ENCODE data around the gene ING1.

The ING1 gene

GRCh38 chr13:110705826-110706569, 7.5 kb upstream of the ING1 start, which contains the start of gene CARS2:
Gene CARS2 (minus strand): TSS chr13:110706116. CDS start chr13:110706093, 23 bp downstream.
- H3K9me3 ChIP-seq (ENCODE audit: control insufficient read depth, low read length) = no peaks in the 10 kb centered on the region
- peaks cover 42% of the 10 kb centered on the region for H3K4me1 ChIP-seq (ENCODE audit: control insufficient read depth, insufficient read depth, low read length)
- peak; percentile 98 for DNase-seq (ENCODE audit: low read depth)
- H3K9ac ChIP-seq (ENCODE audit: low read length) = peak within 1 kb of the TSS; percentile 93
- no peaks in the 10 kb centered on the region for H3K27me3 ChIP-seq (replicated peaks; ENCODE audit: control insufficient read depth, insufficient read depth, low read length)
- peak within 1 kb of the TSS; percentile 91 for H3K4me3 ChIP-seq (ENCODE audit: low read length)
- H3K36me3 ChIP-seq (ENCODE audit: control insufficient read depth, insufficient read depth, low read length, severe bottlenecking) = peaks cover 10% of the 10 kb centered on the region

GRCh38 chr13:110706570-110707372, 6.7 kb upstream of the ING1 start:
- Histone ChIP-seq H3K4me3 (ENCODE audit: low read length) (peak overlapping the region; percentile 83), H3K9me3 (ENCODE audit: control insufficient read depth, low read length) (no peaks in the 10 kb centered on the region), H3K36me3 (ENCODE audit: control insufficient read depth, insufficient read depth, low read length, severe bottlenecking) (peaks cover 2% of the 10 kb centered on the region), H3K4me1 (ENCODE audit: control insufficient read depth, insufficient read depth, low read length) (peaks cover 49% of the 10 kb centered on the region), H3K9ac (ENCODE audit: low read length) (peak overlapping the region; percentile 93), H3K27me3 (replicated peaks; ENCODE audit: control insufficient read depth, insufficient read depth, low read length) (no peaks in the 10 kb centered on the region)
- DNase-seq (ENCODE audit: low read depth) = no peak

GRCh38 chr13:110712081-110712848, 1.2 kb upstream of the ING1 start:
- Histone ChIP-seq H3K4me1 (ENCODE audit: control insufficient read depth, insufficient read depth, low read length) (peaks cover 19% of the 10 kb centered on the region), H3K36me3 (ENCODE audit: control insufficient read depth, insufficient read depth, low read length, severe bottlenecking) (no peaks in the 10 kb centered on the region), H3K9me3 (ENCODE audit: control insufficient read depth, low read length) (no peaks in the 10 kb centered on the region), H3K27me3 (replicated peaks; ENCODE audit: control insufficient read depth, insufficient read depth, low read length) (no peaks in the 10 kb centered on the region), H3K4me3 (ENCODE audit: low read length) (peak overlapping the region; percentile 94), H3K9ac (ENCODE audit: low read length) (peak overlapping the region; percentile 98)
- peak; percentile 95 for DNase-seq (ENCODE audit: low read depth)

- peak; percentile 100 for DNase-seq (ENCODE audit: low read depth)
- Histone ChIP-seq H3K36me3 (ENCODE audit: control insufficient read depth, insufficient read depth, low read length, severe bottlenecking) (no peaks in the 10 kb centered on the region), H3K27me3 (replicated peaks; ENCODE audit: control insufficient read depth, insufficient read depth, low read length) (no peaks in the 10 kb centered on the region)
Measured at GRCh38 chr13:110712849-110713641, 455 bp upstream of the ING1 start.

GRCh38 chr13:110713981-110714796, 689 bp downstream of the ING1 start:
- DNase-seq (ENCODE audit: low read depth) = peak; percentile 71
- H3K4me1 ChIP-seq (ENCODE audit: control insufficient read depth, insufficient read depth, low read length) = peaks cover 31% of the 10 kb centered on the region

More at GRCh38 chr13:110712849-110713641, 455 bp upstream of the ING1 start:
- Histone ChIP-seq H3K9ac (ENCODE audit: low read length) (peak overlapping the region; percentile 98), H3K4me1 (ENCODE audit: control insufficient read depth, insufficient read depth, low read length) (peaks cover 26% of the 10 kb centered on the region), H3K9me3 (ENCODE audit: control insufficient read depth, low read length) (no peaks in the 10 kb centered on the region), H3K4me3 (ENCODE audit: low read length) (peak overlapping the region; percentile 94)

GRCh38 chr13:110714797-110715394, 1.4 kb downstream of the ING1 start:
- Histone ChIP-seq H3K4me1 (ENCODE audit: control insufficient read depth, insufficient read depth, low read length) (peaks cover 31% of the 10 kb centered on the region), H3K27me3 (replicated peaks; ENCODE audit: control insufficient read depth, insufficient read depth, low read length) (no peaks in the 10 kb centered on the region), H3K9ac (ENCODE audit: low read length) (peak overlapping the region; percentile 98), H3K9me3 (ENCODE audit: control insufficient read depth, low read length) (no peaks in the 10 kb centered on the region), H3K4me3 (ENCODE audit: low read length) (peak overlapping the region; percentile 94), H3K36me3 (ENCODE audit: control insufficient read depth, insufficient read depth, low read length, severe bottlenecking) (peaks cover 7% of the 10 kb centered on the region)
- DNase-seq (ENCODE audit: low read depth) = peak; percentile 68

More at GRCh38 chr13:110713981-110714796, 689 bp downstream of the ING1 start:
- H3K4me3 ChIP-seq (ENCODE audit: low read length) = peak overlapping the region; percentile 94
- peaks cover under 1% of the 10 kb centered on the region for H3K36me3 ChIP-seq (ENCODE audit: control insufficient read depth, insufficient read depth, low read length, severe bottlenecking)
- H3K27me3 ChIP-seq (replicated peaks; ENCODE audit: control insufficient read depth, insufficient read depth, low read length) = no peaks in the 10 kb centered on the region
- H3K9me3 ChIP-seq (ENCODE audit: control insufficient read depth, low read length) = no peaks in the 10 kb centered on the region
- peak overlapping the region; percentile 98 for H3K9ac ChIP-seq (ENCODE audit: low read length)

GRCh38 chr13:110715395-110716246, 2.1 kb downstream of the ING1 start:
- Histone ChIP-seq H3K4me1 (ENCODE audit: control insufficient read depth, insufficient read depth, low read length) (peaks cover 31% of the 10 kb centered on the region), H3K9ac (ENCODE audit: low read length) (peak overlapping the region; percentile 98), H3K36me3 (ENCODE audit: control insufficient read depth, insufficient read depth, low read length, severe bottlenecking) (peaks cover 8% of the 10 kb centered on the region), H3K4me3 (ENCODE audit: low read length) (peak overlapping the region; percentile 94), H3K27me3 (replicated peaks; ENCODE audit: control insufficient read depth, insufficient read depth, low read length) (no peaks in the 10 kb centered on the region), H3K9me3 (ENCODE audit: control insufficient read depth, low read length) (no peaks in the 10 kb centered on the region)
- DNase-seq (ENCODE audit: low read depth) = peak; percentile 99

GRCh38 chr13:110716247-110716515, 2.7 kb downstream of the ING1 start:
- no peaks in the 10 kb centered on the region for H3K9me3 ChIP-seq (ENCODE audit: control insufficient read depth, low read length)
- peaks cover 26% of the 10 kb centered on the region for H3K4me1 ChIP-seq (ENCODE audit: control insufficient read depth, insufficient read depth, low read length)
- peak; percentile 72 for DNase-seq (ENCODE audit: low read depth)
- H3K27me3 ChIP-seq (replicated peaks; ENCODE audit: control insufficient read depth, insufficient read depth, low read length) = no peaks in the 10 kb centered on the region
- H3K36me3 ChIP-seq (ENCODE audit: control insufficient read depth, insufficient read depth, low read length, severe bottlenecking) = peaks cover 12% of the 10 kb centered on the region
- peak overlapping the region; percentile 93 for H3K9ac ChIP-seq (ENCODE audit: low read length)
- peak overlapping the region; percentile 93 for H3K4me3 ChIP-seq (ENCODE audit: low read length)

- H3K9ac ChIP-seq (ENCODE audit: low read length) = no peak overlapping the region
- no peak for DNase-seq (ENCODE audit: low read depth)
- H3K36me3 ChIP-seq (ENCODE audit: control insufficient read depth, insufficient read depth, low read length, severe bottlenecking) = peaks cover 12% of the 10 kb centered on the region
- H3K9me3 ChIP-seq (ENCODE audit: control insufficient read depth, low read length) = no peaks in the 10 kb centered on the region
- H3K4me1 ChIP-seq (ENCODE audit: control insufficient read depth, insufficient read depth, low read length) = peaks cover 20% of the 10 kb centered on the region
- H3K27me3 ChIP-seq (replicated peaks; ENCODE audit: control insufficient read depth, insufficient read depth, low read length) = no peaks in the 10 kb centered on the region
- no peak overlapping the region for H3K4me3 ChIP-seq (ENCODE audit: low read length)
Measured at GRCh38 chr13:110719036-110719710, 5.7 kb downstream of the ING1 start.
